OCI-LY7 (cell line): ENCODE data around the gene SLC6A6.

Experiments used
- CTCF ChIP-seq: fragments of 200-600 bp; sonication (generic); conservative IDR thresholded peaks from 2 replicates; pipeline ENCODE4 v1.5.1; 2014; ENCODE audit warnings: mild to moderate bottlenecking, antibody characterized with exemption, low read length, moderate library complexity, mixed read lengths
- EZH2phosphoT487 ChIP-seq: fragments of 200-600 bp; sonication (generic); IDR thresholded peaks from 2 replicates; pipeline ENCODE4 v1.6.1; 2018; ENCODE audit warnings: low read depth, borderline replicate concordance, mild to moderate bottlenecking, mixed run types, antibody characterized with exemption, low read length, moderate library complexity, mixed read lengths

GRCh38 chr3:14492948-14493881 lies 90.8 kb downstream of the SLC6A6 start:
- TF ChIP-seq CTCF: no peak
- TF ChIP-seq EZH2phosphoT487: no peak
